Measurements from ENCODE around the gene SUDS3. TPM values are rescaled to one million over a fixed set of nuclear protein-coding genes. Genes with fewer than 3 reads are reported as not detected.

The SUDS3 gene
- total RNA-seq, 1 experiment from 2014 or later: 42.8 TPM

DNA sequence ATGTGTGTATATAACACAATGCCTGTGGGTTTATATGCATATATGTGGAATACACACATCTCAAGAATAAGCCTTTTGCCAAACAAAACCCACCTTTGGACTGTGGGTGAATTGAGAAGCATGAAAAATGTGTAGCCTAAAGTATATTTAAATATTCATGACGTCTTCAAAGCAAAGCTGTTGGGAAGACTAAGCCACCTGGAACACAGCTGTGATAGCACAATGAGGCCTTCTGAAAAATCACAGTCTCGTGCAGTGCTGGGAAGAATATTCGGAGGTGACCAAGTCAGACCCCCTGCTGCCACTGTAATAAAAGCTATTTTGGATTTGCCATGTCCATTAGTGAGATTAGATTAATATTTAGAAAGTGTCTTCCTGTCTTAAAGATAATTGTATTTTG, 51.5 kb downstream of the SUDS3 start:
- intact Hi-C loops (cut with micrococcal nuclease; ENCODE audit: unreplicated experiment): no loop called here
- POLR2A ChIA-PET: no interaction called here
- CTCF ChIA-PET: no interaction called here

GRCh38 chr12:118428643-118429042, 52.3 kb downstream of the SUDS3 start:
- H3K9me3 Mint-ChIP-seq (ENCODE audit: unreplicated experiment): no peaks in the 10 kb centered on the region
- H3K36me3 Mint-ChIP-seq (ENCODE audit: insufficient read depth, unreplicated experiment): no peaks in the 10 kb centered on the region
- H3K27ac Mint-ChIP-seq (ENCODE audit: unreplicated experiment): no peak overlapping the region
- Histone ChIP-seq H3K4me3 (ENCODE audit: low read depth, low read length) (no peak overlapping the region), H3K9me3 (no peaks in the 10 kb centered on the region), H3K4me1 (0 out of 2 replicates have a peak, but pooled peaks cover 3% of the 10 kb centered on the region), H3K27me3 (replicated peaks; ENCODE audit: control insufficient read depth, insufficient read depth, low read length) (no peaks in the 10 kb centered on the region), H3K36me3 (ENCODE audit: control insufficient read depth, insufficient read depth, low read length) (no peaks in the 10 kb centered on the region)
- no peak for DNase-seq
- intact Hi-C loops (cut with micrococcal nuclease; ENCODE audit: unreplicated experiment): no loop called here
- H3K4me1 Mint-ChIP-seq (ENCODE audit: low read depth, unreplicated experiment): peaks cover 13% of the 10 kb centered on the region
- CTCF ChIA-PET: no interaction called here
- POLR2A ChIA-PET: no interaction called here
- no peaks in the 10 kb centered on the region for H3K27me3 Mint-ChIP-seq (ENCODE audit: insufficient read depth, unreplicated experiment)
- BruUV-seq (replicated peaks): no TSS peak
- TF ChIP-seq CTCF (IDR thresholded peaks at IDR 0.05; ENCODE audit: insufficient read depth in 1 of 2, low read depth in 1 of 2, low read length in 1 of 2, severe bottlenecking in 1 of 2, unreplicated experiment in 1 of 2): no peak
- no peak overlapping the region for H3K4me3 Mint-ChIP-seq (ENCODE audit: unreplicated experiment)

More for the DNA sequence above, 51.5 kb downstream of the SUDS3 start:
- Histone ChIP-seq H3K27me3 (replicated peaks; ENCODE audit: control insufficient read depth, insufficient read depth, low read length) (no peaks in the 10 kb centered on the region), H3K4me3 (ENCODE audit: low read depth, low read length) (no peak overlapping the region), H3K36me3 (ENCODE audit: control insufficient read depth, insufficient read depth, low read length) (no peaks in the 10 kb centered on the region), H3K9me3 (no peaks in the 10 kb centered on the region), H3K4me1 (no peaks in the 10 kb centered on the region)
- H3K4me3 Mint-ChIP-seq (ENCODE audit: unreplicated experiment): no peak overlapping the region
- peaks cover 11% of the 10 kb centered on the region for H3K4me1 Mint-ChIP-seq (ENCODE audit: low read depth, unreplicated experiment)
- no TSS peak for BruUV-seq (replicated peaks)
- H3K27ac Mint-ChIP-seq (ENCODE audit: unreplicated experiment): no peak overlapping the region
- no peaks in the 10 kb centered on the region for H3K27me3 Mint-ChIP-seq (ENCODE audit: insufficient read depth, unreplicated experiment)
- H3K36me3 Mint-ChIP-seq (ENCODE audit: insufficient read depth, unreplicated experiment): no peaks in the 10 kb centered on the region
- H3K9me3 Mint-ChIP-seq (ENCODE audit: unreplicated experiment): no peaks in the 10 kb centered on the region
- TF ChIP-seq CTCF (IDR thresholded peaks at IDR 0.05; ENCODE audit: insufficient read depth in 1 of 2, low read depth in 1 of 2, low read length in 1 of 2, severe bottlenecking in 1 of 2, unreplicated experiment in 1 of 2): no peak
- DNase-seq: no peak

- BruUV-seq (replicated peaks): no TSS peak
- ChIA-PET CTCF (no interaction called here), POLR2A (no interaction called here)
- TF ChIP-seq CTCF (IDR thresholded peaks at IDR 0.05; ENCODE audit: insufficient read depth in 1 of 2, low read depth in 1 of 2, low read length in 1 of 2, severe bottlenecking in 1 of 2, unreplicated experiment in 1 of 2): no peak
- Histone ChIP-seq H3K36me3 (ENCODE audit: control insufficient read depth, insufficient read depth, low read length) (no peaks in the 10 kb centered on the region), H3K9me3 (no peaks in the 10 kb centered on the region), H3K27me3 (replicated peaks; ENCODE audit: control insufficient read depth, insufficient read depth, low read length) (no peaks in the 10 kb centered on the region), H3K4me1 (0 out of 2 replicates have a peak, but pooled peaks cover 3% of the 10 kb centered on the region), H3K4me3 (ENCODE audit: low read depth, low read length) (no peak overlapping the region)
- DNase-seq: no peak
- no peaks in the 10 kb centered on the region for H3K9me3 Mint-ChIP-seq (ENCODE audit: unreplicated experiment)
- H3K27ac Mint-ChIP-seq (ENCODE audit: unreplicated experiment): no peak overlapping the region
- H3K36me3 Mint-ChIP-seq (ENCODE audit: insufficient read depth, unreplicated experiment): no peaks in the 10 kb centered on the region
- H3K4me3 Mint-ChIP-seq (ENCODE audit: unreplicated experiment): no peak overlapping the region
- H3K4me1 Mint-ChIP-seq (ENCODE audit: low read depth, unreplicated experiment): peaks cover 13% of the 10 kb centered on the region
- no peaks in the 10 kb centered on the region for H3K27me3 Mint-ChIP-seq (ENCODE audit: insufficient read depth, unreplicated experiment)
- intact Hi-C loops (cut with micrococcal nuclease; ENCODE audit: unreplicated experiment): no loop called here
Observed at GRCh38 chr12:118429688-118430383, 53.5 kb downstream of the SUDS3 start.
